NCI-H2227 (cell line): Measurements from ENCODE around the gene SLC15A4.

Experiments used
- DNase-seq: peaks from one replicate; lab custom pipeline; 2025; ENCODE audit not compliant: unreplicated experiment; lab: John Stamatoyannopoulos, UW

SLC15A4 gene

DNA sequence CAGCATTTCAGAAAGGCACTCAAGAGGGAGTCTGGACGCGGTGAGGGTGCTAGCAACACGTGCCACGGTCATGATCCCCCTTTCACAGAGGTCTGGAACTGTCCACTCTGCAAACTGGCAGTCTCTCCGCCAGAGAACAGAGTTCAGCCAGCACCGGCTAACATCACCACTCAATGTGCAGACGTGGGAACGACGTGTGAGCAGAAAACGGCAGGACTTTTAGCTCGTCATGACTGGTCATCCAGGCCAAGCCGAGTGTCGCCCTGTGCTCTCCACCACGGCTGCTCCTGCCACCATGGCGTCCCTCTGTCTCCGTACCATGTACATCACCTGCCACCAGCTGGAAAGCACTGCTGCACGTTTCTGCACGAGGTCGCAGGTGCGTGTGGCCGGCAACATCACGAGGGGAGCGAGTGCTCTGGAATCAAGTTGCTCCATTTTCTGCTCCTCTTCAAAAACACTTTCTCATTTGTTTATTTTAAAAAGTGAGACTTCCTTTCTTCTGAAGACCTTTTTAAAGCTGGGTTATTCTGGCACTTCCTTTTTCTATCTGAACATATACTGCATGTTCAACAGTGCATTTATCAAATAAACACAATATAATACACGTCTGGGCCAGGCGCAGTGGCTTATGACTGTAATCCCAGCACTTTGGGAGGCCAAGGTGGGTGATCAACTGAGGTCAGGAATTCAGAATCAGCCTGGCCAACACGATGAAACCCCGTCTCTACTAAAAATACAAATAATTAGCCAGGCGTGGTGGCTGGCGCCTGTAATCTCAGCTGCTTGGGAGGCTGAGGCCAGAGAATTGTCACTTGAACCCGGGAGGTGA lies 28.0 kb downstream of the SLC15A4 start:
- no peak for DNase-seq

DNA sequence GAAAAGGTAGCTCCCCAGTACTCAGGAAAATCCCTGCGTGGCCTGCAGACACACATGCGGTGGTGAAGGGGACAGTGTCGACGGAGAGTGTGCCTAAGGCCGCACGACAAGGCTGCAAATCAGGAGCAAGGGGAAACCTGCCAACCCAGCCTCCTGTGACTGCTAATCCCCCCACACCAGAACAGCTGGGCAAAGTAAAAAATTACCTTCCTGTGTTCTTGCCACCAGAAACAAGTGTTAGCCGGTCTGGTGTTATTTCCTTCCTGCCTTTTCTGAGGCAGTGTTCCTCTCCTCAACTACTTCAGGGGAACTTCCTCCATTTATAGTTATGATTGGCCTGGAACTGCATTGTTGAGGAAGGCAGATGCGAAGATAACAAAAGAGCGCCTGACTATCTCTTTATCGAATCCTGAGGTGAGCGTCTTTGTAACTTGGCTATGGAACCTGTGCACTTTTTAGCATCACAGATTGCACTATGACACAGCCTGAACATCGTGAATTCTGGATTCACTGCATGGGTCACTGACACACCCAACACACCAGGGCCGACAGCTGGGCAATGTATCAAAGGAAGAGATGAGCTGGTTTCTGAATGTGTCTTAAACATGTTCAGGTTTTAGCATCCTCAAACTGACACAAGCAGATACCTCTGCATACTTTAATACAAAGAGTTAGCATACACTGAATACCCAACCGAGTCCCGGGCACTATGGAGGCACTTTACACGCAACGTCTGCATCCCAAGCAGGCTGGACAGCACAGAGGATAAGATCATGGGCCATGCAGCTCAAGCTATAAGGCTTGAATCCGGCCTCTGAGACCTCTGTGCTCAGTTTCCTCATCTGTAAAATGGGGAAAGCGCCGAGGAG lies 28.9 kb downstream of the SLC15A4 start:
- no peak for DNase-seq

DNA sequence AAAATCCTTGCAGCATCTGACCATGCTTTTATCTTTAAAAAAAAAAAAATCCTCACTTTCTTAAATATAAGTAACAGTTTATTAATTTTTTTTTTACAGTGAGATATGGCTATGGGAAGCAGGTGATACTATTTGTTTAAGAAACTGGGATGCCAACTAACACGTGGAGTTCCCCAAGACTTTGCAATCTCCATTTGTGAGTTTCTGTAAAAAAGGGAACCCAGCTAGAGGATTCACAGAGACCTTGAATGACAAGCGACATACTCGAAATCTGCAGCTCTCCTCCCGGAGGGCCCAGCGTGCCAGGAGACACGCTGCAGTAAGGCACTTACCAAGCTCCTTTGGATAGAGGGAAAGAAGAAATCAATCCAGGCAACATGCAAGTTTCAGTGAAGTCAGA lies 30.1 kb downstream of the SLC15A4 start:
- DNase-seq: no peak

DNA sequence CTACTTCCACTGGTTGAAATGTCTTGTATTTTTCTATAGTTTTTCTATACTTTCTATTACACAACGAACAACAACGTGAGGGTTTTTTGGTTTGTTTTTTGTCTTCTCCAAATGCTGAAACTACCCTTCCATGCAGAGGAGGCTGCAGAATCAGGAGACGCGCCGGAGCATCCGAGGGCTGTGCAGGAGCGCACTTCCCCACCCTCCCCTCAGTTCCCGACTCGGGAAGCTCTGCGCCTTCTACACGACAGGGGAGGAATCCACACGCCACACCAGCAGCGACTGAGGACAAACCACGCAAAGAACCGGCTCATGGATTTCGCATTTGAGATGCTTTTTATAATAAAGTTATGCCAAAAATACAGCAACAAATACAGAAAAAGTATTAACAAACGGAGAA lies 30.9 kb downstream of the SLC15A4 start:
- DNase-seq: no peak

DNA sequence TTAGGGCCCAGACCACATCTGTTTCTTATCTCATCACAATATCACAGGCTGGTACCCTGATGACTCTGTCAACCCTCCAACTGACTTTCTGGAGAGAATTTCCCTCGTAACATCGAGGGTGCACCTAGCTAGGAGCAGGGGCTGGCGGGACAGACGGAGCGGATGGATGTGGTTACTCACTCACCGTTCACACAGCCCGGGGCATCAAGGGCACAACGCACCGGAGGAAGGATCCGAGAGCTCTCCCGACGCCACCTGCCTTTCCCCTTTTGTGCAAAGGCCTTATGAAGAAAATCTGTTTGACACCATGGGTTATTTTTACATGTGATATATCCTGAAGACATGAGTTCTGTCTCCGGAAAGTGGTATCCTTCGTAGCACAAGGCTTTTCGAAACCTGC lies 31.4 kb downstream of the SLC15A4 start:
- DNase-seq: no peak

DNA sequence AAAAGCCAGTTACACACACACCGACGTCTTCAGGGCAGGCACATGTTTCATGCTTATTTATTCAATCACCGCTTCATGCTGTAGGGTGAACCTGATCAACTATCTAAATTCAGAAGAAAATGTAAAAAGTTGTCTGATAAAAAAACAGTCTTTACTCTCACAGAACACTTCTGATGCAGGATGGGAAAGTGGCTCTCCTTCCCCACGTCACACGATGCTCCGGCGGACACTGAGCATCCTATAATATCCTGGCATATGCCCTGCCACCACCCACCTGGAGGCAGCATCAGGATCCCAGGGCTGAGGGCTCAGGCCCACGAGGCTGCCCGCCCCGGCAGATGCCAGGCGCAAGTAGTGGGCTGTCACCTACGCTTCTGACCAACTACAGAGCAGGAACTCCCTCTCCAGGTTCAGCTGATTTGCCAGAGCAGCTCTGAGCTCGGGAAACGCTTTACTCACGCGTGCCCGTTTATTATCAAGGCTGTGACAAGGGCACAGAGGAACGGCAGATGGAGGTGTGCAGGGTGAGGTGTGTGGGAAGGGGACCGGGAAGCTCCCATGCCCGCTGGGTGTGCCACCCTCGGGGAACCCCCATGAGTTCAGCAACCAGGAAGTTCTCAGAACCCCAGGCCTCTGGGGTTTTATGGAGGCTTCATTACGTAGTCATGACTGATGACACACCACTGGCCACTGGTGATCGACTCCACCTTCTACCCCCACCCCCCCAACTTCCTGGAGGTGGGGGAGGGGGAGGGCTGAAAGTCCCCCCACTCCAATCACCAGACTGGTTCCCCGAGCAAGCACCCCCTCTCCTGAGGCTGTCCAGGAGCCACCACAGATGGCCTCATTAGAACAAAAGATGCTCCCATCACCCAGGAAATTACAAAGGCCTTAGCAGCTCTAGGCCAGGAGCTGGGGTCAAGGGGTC lies 32.1 kb downstream of the SLC15A4 start:
- no peak for DNase-seq

DNA sequence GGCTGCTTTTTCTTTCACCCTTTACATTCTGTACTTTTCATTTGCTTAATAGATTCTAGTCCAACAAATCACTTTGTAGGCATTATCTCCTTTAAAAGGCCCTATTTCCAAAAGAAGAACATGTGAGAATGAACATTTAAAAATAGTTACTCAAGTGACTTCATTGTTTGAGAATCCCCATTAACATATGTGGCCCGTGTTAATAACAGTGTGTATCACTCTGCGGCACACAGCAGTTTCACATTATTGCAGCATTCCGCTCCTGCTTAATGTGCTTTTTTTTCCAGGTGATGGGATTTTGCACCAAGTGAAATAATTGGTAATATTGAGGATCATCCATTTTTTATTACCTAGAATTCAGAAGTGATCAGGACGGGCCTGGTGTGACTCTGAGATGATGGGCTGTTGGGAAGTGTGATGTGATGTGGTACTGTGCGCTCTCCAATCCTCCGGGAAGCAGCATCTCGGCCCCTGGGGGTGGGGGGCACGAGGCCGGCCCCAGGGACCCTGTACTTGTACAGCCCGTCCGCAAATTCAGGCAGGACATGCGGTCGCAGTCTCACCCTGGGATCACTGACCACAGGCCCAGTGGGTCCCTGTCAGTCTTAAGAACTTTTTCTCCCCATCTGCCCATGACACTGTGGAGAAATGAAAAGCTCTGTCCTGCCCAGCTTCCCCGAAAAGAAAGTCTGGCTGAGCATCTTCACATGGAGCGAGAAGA lies 32.9 kb downstream of the SLC15A4 start:
- no peak for DNase-seq

DNA sequence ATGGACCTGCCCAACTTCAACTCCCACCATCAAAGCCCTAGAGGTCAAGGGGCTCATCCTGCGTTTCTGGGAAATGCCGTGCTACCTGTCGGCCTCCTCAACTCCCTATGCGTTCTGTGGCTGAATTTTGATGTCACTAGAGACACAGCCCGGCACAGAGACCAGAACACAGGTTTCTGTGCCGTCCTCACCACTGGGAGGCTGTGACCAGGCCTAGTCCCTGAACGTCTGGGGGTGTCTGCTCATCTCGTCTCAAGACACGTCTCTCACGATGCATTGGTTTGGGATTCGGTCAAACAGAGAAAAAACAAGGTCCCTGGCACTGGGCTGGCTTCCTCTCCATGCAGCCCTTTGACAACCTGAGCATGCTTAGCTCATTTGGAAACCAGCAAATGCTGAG lies 33.5 kb downstream of the SLC15A4 start:
- no peak for DNase-seq

DNA sequence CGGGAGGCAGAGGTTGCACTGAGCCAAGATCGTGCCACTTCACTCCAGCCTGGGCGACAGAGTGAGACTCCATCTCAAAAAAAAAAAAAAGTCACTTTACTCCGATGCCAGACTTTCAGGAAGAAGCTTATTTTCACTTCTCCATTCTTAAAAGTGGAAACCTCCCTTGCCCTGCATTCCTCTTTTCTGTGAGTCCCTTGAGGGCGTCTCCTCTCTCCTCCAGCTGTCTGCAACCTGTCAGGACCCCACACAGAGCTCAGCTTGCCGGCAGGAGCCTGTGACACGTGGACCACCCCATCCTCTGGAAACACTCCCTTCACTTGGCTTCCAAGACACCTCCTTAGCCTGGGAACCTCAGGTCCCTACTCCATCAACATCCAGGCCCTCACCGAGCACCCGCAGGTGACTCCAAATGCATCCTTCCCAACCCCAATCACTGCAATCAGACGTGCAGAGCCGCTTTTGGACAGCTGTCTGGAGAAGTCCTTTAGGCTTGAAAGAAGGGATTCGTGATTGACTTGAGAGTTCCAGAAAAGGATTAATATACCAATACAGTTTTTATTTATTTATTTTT lies 34.3 kb downstream of the SLC15A4 start:
- DNase-seq: no peak

DNA sequence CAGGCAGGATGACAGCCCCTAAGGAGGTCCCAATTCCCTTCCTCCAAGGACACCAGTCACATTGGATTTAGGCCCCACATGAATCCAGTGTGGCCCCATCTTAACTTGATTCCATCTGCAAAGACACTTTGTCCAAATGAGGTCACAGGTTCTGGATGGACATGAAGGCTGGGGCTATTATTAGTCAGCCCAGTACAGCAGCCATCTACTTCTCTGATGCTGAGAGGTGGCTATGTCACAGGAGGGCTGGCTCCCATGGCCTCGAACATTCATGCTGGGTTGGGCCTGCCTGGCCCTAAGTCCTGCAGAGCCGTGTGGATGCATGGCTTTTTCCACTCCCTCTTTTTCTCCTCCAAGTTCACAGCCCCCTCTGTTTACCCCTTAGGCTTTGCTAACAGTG lies 35.9 kb downstream of the SLC15A4 start:
- DNase-seq: no peak

DNA sequence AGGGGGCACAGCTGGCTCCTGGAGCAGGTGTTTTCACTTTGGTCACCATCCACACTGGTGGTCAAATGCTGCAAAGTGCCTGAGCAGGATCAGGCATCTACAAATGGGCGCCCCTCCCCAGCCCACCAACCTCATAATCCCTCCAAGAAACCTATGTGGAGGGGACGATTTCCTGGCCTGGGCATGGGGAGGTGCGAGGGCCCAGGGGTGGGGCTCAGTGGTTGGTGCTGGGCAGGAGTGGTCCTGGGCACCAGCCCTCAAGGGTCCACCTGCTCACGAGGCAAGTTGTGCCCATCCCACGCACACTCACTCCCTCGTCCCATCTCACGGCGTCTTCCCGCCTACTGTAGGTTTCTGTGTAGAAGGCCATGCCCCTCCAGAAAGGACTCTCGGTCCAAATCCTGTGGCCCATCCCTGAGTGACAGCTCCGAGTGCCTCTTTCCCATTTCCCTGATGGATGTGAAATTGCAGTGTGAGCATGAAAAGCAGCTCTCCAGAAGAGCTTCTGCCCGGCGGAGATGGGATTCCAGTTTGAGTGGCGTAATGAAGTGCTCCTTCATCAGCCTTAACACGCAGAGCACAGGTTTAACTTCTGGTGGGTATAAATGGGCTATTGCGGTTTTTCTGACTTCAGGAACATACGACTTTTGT lies 36.9 kb downstream of the SLC15A4 start:
- DNase-seq: no peak

DNA sequence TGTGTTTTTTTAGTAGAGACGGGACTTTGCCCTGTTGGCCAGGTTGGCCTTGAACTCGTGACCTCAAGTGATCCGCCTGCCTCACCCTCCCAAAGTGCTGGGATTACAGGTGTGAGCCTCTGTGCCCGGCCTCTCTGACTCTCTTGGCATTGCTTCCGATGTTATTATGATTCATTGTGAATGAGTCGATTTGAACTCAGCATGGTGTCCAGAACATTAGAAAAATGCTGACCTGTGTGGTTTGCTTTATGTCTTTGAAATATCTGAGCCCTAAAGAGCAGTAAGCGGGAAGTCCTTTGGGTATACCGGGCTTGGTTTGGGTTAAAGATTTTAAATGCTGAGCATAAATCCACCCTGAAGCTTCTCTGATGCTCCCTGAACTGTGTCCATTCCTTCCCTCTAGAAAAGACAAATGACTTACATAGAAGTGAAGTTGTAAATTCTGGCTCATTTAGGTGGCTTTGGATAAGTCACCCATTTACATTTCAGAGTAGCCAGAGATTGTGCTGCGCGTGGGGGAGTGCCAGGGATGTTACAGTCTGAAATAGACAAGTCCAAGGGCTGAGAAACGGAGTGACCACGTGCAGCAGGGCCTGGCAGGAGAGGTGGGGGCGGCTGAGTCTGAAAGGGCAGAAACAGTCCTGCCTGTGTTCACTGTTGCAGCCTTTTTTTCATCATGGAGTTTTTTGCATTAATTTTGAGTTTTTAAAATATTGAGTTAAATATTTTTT lies 39.6 kb downstream of the SLC15A4 start:
- no peak for DNase-seq

DNA sequence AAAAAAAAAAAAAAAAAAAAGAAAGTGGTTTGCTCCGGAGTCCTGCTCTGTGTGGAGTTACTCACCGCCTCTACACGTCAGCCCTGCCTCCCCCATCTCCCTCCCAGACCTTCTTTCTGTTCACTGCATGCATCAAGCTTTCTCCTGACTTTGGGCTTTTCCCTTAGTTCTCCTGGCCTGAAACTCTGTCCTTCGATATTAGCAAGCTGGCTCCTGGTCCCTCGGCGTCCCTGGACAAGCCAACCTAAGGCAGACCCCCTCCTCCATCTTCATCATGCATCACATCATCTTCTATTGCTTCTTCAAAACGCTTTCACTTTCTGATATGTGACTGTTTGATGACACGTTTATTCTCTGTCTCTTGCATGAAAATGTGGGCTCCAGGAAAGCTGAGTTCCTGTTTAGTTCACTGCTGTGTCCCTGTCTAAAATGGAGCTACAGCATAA lies 40.6 kb downstream of the SLC15A4 start:
- no peak for DNase-seq

DNA sequence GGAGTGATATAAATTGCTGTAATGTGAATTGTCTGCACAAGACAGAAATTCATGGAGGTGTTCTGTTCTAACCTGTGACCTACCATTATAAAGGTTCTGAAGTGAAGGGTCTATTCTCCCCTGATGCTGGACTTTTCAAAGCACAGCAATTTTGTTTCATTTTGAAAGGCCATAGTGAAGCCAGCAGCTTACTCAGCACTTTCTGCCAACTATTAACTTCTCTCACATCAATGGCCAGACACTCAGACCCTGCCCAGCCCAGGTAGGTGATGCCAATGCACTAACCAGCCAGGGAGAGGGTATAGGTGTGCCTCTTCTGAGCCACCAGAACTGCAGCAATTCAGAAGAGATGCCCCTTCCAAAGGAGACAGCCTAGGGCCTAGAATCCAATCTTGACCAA lies 43.9 kb downstream of the SLC15A4 start:
- DNase-seq: no peak

DNA sequence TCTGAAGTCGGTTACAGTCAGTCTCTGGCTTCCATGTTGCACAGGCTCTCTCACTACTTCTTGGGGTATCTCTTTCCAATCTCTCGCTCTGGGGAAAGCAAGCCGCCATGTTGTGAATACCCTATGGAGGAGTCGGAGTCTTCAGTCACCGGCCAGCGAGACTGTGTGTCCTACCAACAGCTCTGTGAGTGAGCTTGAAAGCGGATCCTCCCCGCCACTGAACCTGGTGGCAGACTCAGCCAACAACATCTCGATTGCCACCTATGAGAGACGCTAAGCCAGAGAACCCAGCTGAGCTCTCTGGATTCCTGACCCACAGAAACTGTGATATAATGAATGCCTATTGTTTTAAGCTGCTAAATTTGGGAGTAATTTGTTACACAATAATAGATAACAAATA lies 51.5 kb downstream of the SLC15A4 start:
- no peak for DNase-seq

DNA sequence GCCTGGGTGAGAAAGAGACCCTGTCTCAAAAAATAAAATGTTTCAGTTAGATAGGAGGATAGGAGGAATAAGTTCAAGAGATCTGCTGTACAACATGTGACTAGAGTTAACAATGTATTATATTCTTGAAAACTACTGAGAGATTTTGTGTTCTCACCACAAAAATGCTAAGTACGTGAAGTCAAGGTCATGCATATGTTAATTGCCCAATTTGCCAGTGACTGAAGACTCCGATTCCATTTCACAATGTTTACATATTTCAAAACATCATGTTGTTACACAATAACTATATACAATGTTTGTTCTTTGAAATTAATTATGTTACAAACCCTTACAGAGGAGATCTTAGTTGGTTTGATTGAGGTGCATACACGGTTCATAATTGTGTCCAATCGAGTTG lies 52.1 kb downstream of the SLC15A4 start:
- no peak for DNase-seq

DNA sequence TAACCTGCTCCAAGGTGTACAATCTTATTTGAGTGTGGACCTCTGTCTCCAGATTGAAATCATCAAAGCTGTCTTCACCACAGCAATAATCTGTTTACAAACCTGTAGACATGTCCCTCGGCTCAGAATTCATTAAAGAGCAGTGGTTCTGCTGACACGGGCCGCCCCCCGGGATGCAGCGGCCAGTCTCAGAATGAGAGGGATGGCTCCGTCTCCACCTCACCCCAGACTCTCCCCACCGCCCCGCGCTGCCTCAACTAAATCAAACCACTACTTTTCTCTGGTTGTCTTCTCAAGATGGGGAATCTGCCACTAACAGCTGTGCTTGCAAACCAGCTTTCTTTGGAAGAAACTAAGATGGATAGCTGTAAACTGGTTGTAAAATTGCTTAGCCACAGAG lies 56.2 kb downstream of the SLC15A4 start:
- no peak for DNase-seq

DNA sequence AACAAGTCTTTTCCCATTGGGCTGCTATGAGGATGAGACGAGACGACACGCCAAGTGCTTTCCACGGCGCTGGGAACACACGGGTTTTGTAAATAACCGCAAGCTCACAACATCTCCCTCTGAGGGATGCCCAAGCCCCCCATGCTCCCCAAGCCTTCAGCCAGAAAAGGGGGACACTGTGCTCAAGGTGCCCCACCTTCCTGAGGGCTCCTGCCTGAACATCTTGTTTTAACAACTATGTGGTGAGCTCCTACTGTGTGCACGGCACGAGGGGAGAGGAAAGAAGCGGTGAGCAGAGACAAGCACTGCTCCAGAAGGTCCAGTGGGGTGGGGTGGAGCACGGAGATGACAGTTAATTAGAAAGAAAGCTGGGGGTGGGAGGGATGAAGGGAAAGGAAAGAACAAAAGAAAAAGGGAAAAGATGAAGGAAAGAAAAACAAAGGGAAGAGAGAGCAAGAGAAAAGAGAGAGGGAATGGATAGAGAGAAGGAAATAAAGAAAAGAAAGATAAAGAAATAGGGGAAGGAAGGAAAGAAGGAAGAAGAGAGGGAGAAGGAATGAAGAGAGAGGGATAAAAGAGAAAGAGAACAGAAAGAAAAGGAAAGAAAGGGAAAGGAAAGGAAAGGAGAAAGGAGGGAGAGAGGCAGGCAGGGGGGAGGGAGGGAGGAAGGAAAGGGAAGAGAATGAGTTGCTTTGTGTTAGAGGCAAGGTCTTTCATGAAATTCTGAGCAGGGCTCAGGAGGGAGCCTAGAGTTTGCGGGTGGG lies 56.8 kb downstream of the SLC15A4 start:
- no peak for DNase-seq
